Breast epithelium (tissue), 3 donors: ENCODE data around the gene OR8A1.

Experiments
- CTCF ChIP-seq, 3 donors: fragments of 450-650 bp; IDR thresholded peaks; one replicate each; pipeline ENCODE4 v1.5.1; 2016 to 2017; ENCODE audit warnings: antibody characterized with exemption in 3 of 3, mild to moderate bottlenecking in 3 of 3, moderate library complexity in 3 of 3
- POLR2A ChIP-seq: fragments of 450-650 bp; IDR thresholded peaks from one replicate; pipeline ENCODE4 v1.6.1; 2016; ENCODE audit warnings: antibody characterized with exemption, mild to moderate bottlenecking, moderate library complexity
- POLR2AphosphoS5 ChIP-seq, 3 donors: sonication (generic); formaldehyde crosslinking; IDR thresholded peaks; one replicate each; pipeline ENCODE4 v1.6.1; 2017; ENCODE audit warnings: antibody characterized with exemption in 3 of 3

GRCh38 chr11:124602193-124602592 lies 32.4 kb downstream of the OR8A1 start:
- no peak for TF ChIP-seq CTCF (IDR thresholded peaks at IDR 0.05)
- no peak for TF ChIP-seq POLR2AphosphoS5 (IDR thresholded peaks at IDR 0.05)
- no peak for TF ChIP-seq POLR2A
